Mesenchymal stem cell (in vitro differentiated cells and primary cell): ENCODE results near the gene DNAJC15.

Experiments
- DNase-seq: peaks from one replicate; pipeline ENCODE4 v3.0.0-alpha.2; 2013
- H2AFZ ChIP-seq: one replicate; pipeline ENCODE4 v1.6.1; 2013; ENCODE audit warnings: low read depth, mild to moderate bottlenecking, control low read depth, inconsistent platforms, low read length, moderate library complexity
- H2AK5ac ChIP-seq: 2 replicates; pipeline ENCODE4 v1.6.1; 2013; ENCODE audit warnings: low read length, moderate library complexity, mild to moderate bottlenecking, inconsistent platforms; ENCODE audit not compliant: severe bottlenecking
- H2BK120ac ChIP-seq: one replicate; pipeline ENCODE4 v1.6.1; 2013; ENCODE audit warnings: low read depth, mild to moderate bottlenecking, inconsistent platforms, low read length, moderate library complexity
- H2BK12ac ChIP-seq, 2 experiments: one replicate each; pipeline ENCODE4 v1.6.1; 2013; ENCODE audit warnings: inconsistent platforms in 2 of 2, low read length in 2 of 2, mild to moderate bottlenecking in 2 of 2, moderate library complexity in 2 of 2, control low read depth in 1 of 2
- H2BK15ac ChIP-seq: one replicate; pipeline ENCODE4 v1.6.1; 2013; ENCODE audit warnings: mild to moderate bottlenecking, low read depth, inconsistent platforms; ENCODE audit not compliant: poor library complexity, severe bottlenecking
- H2BK5ac ChIP-seq: 2 replicates; pipeline ENCODE4 v1.6.1; 2013; ENCODE audit warnings: low read depth, mild to moderate bottlenecking, low read length, control low read depth, inconsistent platforms; ENCODE audit not compliant: poor library complexity, severe bottlenecking
- H3K14ac ChIP-seq, 2 experiments: one replicate each; pipeline ENCODE4 v1.6.1; 2013; ENCODE audit warnings: inconsistent platforms in 2 of 2, low read length in 2 of 2, control low read depth in 1 of 2, mild to moderate bottlenecking in 1 of 2, moderate library complexity in 1 of 2
- H3K18ac ChIP-seq, 2 experiments: one replicate each; pipeline ENCODE4 v1.6.1; 2013; ENCODE audit warnings: inconsistent platforms in 2 of 2, low read length in 2 of 2, control low read depth in 1 of 2, low read depth in 1 of 2, mild to moderate bottlenecking in 1 of 2
- H3K23ac ChIP-seq, 2 experiments: one replicate each; pipeline ENCODE4 v1.6.1; 2013; ENCODE audit warnings: inconsistent platforms in 2 of 2, low read length in 2 of 2, mild to moderate bottlenecking in 2 of 2, moderate library complexity in 2 of 2, control low read depth in 1 of 2
- H3K27ac ChIP-seq: 2 replicates; pipeline ENCODE4 v1.5.1; 2013; ENCODE audit warnings: mild to moderate bottlenecking, moderate library complexity, low read length, control low read depth, inconsistent platforms; ENCODE audit not compliant: poor library complexity, severe bottlenecking
- H3K27me3 ChIP-seq, 2 experiments: 2 replicates each; pipeline versions ENCODE4 v1.6.1 to v1.7.0; 2013; ENCODE audit warnings: low read length in 2 of 2, mild to moderate bottlenecking in 2 of 2, moderate library complexity in 2 of 2, control low read depth in 1 of 2, inconsistent platforms in 1 of 2; ENCODE audit not compliant: control insufficient read depth in 1 of 2, insufficient read depth in 1 of 2
- H3K36me3 ChIP-seq, 2 experiments: 2 replicates each; pipeline versions ENCODE4 v1.6.1 to v1.7.0; 2013; ENCODE audit warnings: low read length in 2 of 2, control low read depth in 1 of 2, inconsistent platforms in 1 of 2, low read depth in 1 of 2, mild to moderate bottlenecking in 1 of 2; ENCODE audit not compliant: insufficient read depth in 2 of 2, control insufficient read depth in 1 of 2
- H3K4ac ChIP-seq, 2 experiments: one replicate each; pipeline ENCODE4 v1.6.1; 2013; ENCODE audit warnings: inconsistent platforms in 2 of 2, low read length in 2 of 2, mild to moderate bottlenecking in 2 of 2, moderate library complexity in 2 of 2, control low read depth in 1 of 2, low read depth in 1 of 2
- H3K4me1 ChIP-seq: 2 replicates; pipeline ENCODE4 v1.6.1; 2013; ENCODE audit warnings: low read depth, low read length, control low read depth; ENCODE audit not compliant: control insufficient read depth, insufficient read depth
- H3K4me2 ChIP-seq: 2 replicates; pipeline ENCODE4 v1.6.1; 2013; ENCODE audit warnings: low read length, mild to moderate bottlenecking, inconsistent platforms; ENCODE audit not compliant: poor library complexity, severe bottlenecking
- H3K4me3 ChIP-seq, 2 experiments: 2 replicates each; pipeline versions ENCODE4 v1.5.1 to v1.7.0; 2013; ENCODE audit warnings: low read length in 2 of 2, mild to moderate bottlenecking in 2 of 2, control low read depth in 1 of 2, low read depth in 1 of 2; ENCODE audit not compliant: insufficient read depth in 1 of 2
- H3K79me1 ChIP-seq: replicated peaks from 2 replicates; pipeline ENCODE4 v1.6.1; 2013; ENCODE audit warnings: mild to moderate bottlenecking, control low read depth, low read length, inconsistent platforms; ENCODE audit not compliant: poor library complexity, severe bottlenecking
- H3K9ac ChIP-seq: 2 replicates; pipeline ENCODE4 v1.7.0; 2013; ENCODE audit warnings: mild to moderate bottlenecking, low read length, moderate library complexity
- H3K9me3 ChIP-seq: 2 replicates; pipeline ENCODE4 v1.7.0; 2013; ENCODE audit warnings: mild to moderate bottlenecking, low read length; ENCODE audit not compliant: control insufficient read depth
- H4K8ac ChIP-seq: one replicate; pipeline ENCODE4 v1.6.1; 2013; ENCODE audit warnings: inconsistent platforms, mild to moderate bottlenecking, low read length, moderate library complexity
- H4K91ac ChIP-seq: one replicate; pipeline ENCODE4 v1.6.1; 2013; ENCODE audit warnings: mild to moderate bottlenecking, low read length, inconsistent platforms
- WGBS: methylation state at CpG from one replicate; pipeline ENCODE4 v1.1.7; 2013; ENCODE audit warnings: mixed read lengths; 5-methylcytosine and 5-hydroxymethylcytosine counted together

DNAJC15 gene

DNA sequence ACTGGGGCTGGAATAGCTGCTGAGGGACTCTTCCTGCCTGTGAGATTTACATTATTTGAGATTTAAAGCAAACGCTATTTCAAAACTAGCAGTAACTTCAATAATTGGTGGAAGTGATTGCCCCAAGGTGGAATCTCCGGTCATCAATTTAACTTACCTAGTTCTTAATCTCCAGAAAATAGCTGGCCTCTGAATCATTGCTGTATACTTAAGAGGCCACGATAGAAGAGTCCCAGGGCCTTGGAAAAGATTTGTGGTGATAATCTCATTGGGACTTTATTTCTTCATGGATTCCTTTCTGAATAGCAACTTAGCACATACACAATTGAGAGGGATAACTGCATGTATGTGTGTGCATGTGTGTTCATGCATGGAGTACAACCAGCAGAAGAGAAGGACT is 120.2 kb downstream of the DNAJC15 start:
- Histone ChIP-seq H3K9ac (no peak overlapping the region), H3K27ac (no peak overlapping the region), H3K79me1 (no peaks in the 10 kb centered on the region), H3K4me1 (peaks cover 2% of the 10 kb centered on the region), H4K91ac (no peak overlapping the region), H3K4me2 (no peak overlapping the region), H2BK15ac (no peak overlapping the region), H2AFZ (no peak overlapping the region), H2AK5ac (no peak overlapping the region), H3K4ac (no peak overlapping the region), H2BK5ac (no peak overlapping the region), H3K14ac (no peak overlapping the region), H3K23ac (no peak overlapping the region), H2BK120ac (no peak overlapping the region), H3K9me3 (no peaks in the 10 kb centered on the region), H3K36me3 (no peaks in the 10 kb centered on the region), H3K18ac (no peak overlapping the region), H2BK12ac (no peak overlapping the region), H3K4me3 (no peak overlapping the region), H3K27me3 (peaks cover 0 to 32% of the 10 kb centered on the region in 2 experiments), H4K8ac (no peak overlapping the region)
- 40% methylated on average over 3 of the region's 3 CpGs for WGBS
- no peak for DNase-seq

DNA sequence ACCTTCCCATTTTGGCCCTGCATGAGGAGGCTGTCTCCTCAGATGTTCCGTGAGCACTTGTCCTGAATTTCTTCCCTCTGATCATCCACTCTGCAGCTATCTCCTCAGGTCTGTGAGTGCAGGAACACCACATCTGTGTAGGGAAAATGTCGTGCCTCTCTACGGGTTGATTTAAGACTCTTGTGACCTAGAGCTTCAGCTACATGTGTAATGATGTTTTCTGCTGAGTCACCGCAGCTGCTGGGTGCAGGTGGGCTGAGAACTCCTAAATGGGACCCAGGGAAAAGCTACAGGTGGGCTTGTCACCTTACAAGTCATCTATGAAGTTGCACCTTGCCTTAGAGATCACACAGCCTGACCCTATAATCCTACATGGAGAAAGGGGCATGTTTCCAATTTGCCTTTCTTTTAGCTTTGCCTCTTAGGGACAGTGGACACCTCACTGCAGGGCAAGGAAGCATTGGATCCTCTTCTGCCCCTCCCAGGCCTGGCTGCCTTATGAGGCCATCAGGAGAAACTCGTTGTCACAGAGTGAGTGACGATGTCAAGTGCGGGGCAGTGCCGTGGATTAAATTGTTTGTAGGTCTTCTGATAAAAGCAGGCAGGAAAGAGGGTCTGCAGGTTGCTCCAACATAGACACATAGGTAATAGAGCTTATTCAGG is 122.3 kb downstream of the DNAJC15 start:
- Histone ChIP-seq H3K23ac (no peak overlapping the region), H3K27me3 (peaks cover 0 to 32% of the 10 kb centered on the region in 2 experiments), H2BK15ac (no peak overlapping the region), H3K27ac (no peak overlapping the region), H4K8ac (no peak overlapping the region), H3K9me3 (no peaks in the 10 kb centered on the region), H2BK5ac (no peak overlapping the region), H3K4me2 (no peak overlapping the region), H3K9ac (no peak overlapping the region), H3K79me1 (no peaks in the 10 kb centered on the region), H4K91ac (no peak overlapping the region), H2AK5ac (no peak overlapping the region), H3K18ac (no peak overlapping the region), H3K4me1 (peaks cover 4% of the 10 kb centered on the region), H3K4ac (no peak overlapping the region), H2BK120ac (no peak overlapping the region), H2AFZ (no peak overlapping the region), H3K36me3 (no peaks in the 10 kb centered on the region), H3K4me3 (no peak overlapping the region), H3K14ac (no peak overlapping the region), H2BK12ac (no peak overlapping the region)
- no peak for DNase-seq
- WGBS = 73% methylated on average over 8 of the region's 8 CpGs

DNA sequence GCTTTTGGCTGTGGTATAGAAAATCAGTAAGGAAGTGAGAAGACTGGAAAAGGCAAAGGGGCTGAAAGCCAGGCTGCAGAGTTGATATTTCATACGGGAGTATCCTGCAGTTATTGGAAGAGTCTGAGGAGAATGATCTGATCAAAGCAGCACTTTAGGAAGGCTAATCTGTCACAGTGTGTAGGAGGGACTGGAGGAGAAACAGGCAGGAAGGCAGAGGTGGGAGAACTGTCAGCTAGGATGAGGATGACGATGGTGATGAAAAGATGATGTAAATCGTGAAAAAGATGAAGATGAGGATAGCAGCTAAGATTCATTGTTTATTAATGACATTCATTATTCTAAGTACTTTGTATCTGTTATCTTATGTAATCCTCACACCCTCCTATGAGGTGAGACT is 123.0 kb downstream of the DNAJC15 start:
- Histone ChIP-seq H2AK5ac (no peak overlapping the region), H3K14ac (no peak overlapping the region), H3K79me1 (no peaks in the 10 kb centered on the region), H4K8ac (no peak overlapping the region), H3K4me1 (peaks cover 4% of the 10 kb centered on the region), H2BK5ac (no peak overlapping the region), H3K23ac (no peak overlapping the region), H3K36me3 (no peaks in the 10 kb centered on the region), H3K27me3 (peaks cover 0 to 28% of the 10 kb centered on the region in 2 experiments), H3K4ac (no peak overlapping the region), H3K4me3 (no peak overlapping the region), H2BK15ac (no peak overlapping the region), H3K9ac (no peak overlapping the region), H2BK120ac (no peak overlapping the region), H3K27ac (no peak overlapping the region), H3K4me2 (no peak overlapping the region), H2BK12ac (no peak overlapping the region), H2AFZ (no peak overlapping the region), H4K91ac (no peak overlapping the region), H3K9me3 (no peaks in the 10 kb centered on the region), H3K18ac (no peak overlapping the region)
- DNase-seq = no peak
- 93% methylated on average over 2 of the region's 3 CpGs for WGBS

DNA sequence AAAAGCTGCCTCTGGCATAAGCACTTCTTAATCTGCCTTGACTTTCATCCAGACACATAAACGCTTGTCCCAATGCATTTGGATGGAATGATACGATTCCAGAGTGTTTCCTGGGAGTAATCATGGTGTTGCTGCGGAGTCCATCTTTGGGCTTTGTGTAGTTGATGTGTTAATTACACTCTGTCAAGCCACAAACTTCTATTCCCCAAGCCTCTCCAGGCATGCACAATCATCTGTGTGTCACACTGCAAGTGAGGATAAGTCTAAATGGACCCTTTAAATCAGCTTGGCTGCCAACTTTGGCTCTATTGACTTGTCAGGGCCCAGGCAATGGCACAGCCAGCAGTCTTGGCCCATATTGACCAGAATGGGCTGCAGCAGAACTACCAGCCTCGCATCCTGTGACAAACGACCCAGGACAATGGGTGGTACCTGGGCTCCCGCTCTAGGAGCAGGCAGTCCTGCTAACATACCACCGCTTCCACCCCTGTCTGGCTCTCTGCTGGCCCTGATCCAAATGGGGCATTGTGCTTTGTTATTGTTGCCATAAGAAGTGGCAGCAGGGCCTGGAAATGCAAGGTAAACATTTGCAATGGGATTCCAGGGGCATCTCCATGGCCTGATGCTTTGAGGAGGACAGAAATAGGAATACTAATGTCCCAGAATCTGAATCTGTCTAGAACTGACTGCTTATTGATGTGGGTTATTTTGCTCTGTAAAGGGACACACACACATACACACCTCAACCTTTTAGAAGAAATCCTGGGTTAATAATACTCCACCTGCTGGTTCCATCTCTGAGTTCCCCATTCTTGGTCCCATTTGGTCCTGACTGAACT is 127.2 kb downstream of the DNAJC15 start:
- H3K4ac ChIP-seq = no peak overlapping the region
- H3K23ac ChIP-seq = no peak overlapping the region
- H2BK120ac ChIP-seq = no peak overlapping the region
- no peak overlapping the region for H3K4me2 ChIP-seq
- no peaks in the 10 kb centered on the region for H3K9me3 ChIP-seq
- H3K18ac ChIP-seq = no peak overlapping the region
- H3K79me1 ChIP-seq = no peaks in the 10 kb centered on the region
- no peak overlapping the region for H3K14ac ChIP-seq
- H4K91ac ChIP-seq = peak overlapping the region; percentile 41
- DNase-seq = no peak
- H3K36me3 ChIP-seq = no peaks in the 10 kb centered on the region
- no peak overlapping the region for H2BK5ac ChIP-seq
- H2AK5ac ChIP-seq = no peak overlapping the region
- H2BK15ac ChIP-seq = no peak overlapping the region
- 94% methylated on average over 6 of the region's 7 CpGs for WGBS
- no peak overlapping the region for H3K9ac ChIP-seq
- peaks cover 0 to 16% of the 10 kb centered on the region in 2 experiments for H3K27me3 ChIP-seq
- H3K4me1 ChIP-seq = peaks cover 7% of the 10 kb centered on the region
- H2BK12ac ChIP-seq = peak overlapping the region in 1 of 2 experiments; percentile 45
- no peak overlapping the region for H3K27ac ChIP-seq
- H4K8ac ChIP-seq = no peak overlapping the region
- H3K4me3 ChIP-seq = no peak overlapping the region
- H2AFZ ChIP-seq = no peak overlapping the region
